HG03135 (cell line): ENCODE data around the gene CLK4.

Experiments used
- ATAC-seq: cut with Tn5 transposase; IDR thresholded peaks from one replicate; pipeline ENCODE4 v1.9.1; 2021; ENCODE audit warnings: mild to moderate bottlenecking, moderate library complexity; ENCODE audit not compliant: unreplicated experiment

The CLK4 gene

GRCh38 chr5:178626484-178627258 lies at the start of gene CLK4:
TSS of gene CLK4 (minus strand) at chr5:178627050. CDS start at chr5:178623416, 3,634 bp downstream.
- ATAC-seq, result peak; percentile 81

GRCh38 chr5:178675922-178676321 lies 49.1 kb upstream of the CLK4 start:
- ATAC-seq, result no peak

- no peak for ATAC-seq
These were observed 47.5 kb upstream of the CLK4 start for GRCh38 chr5:178674334-178674733.

- ATAC-seq, result no peak
These were observed 47.0 kb upstream of the CLK4 start for GRCh38 chr5:178673801-178674295.

- no peak for ATAC-seq
These were observed 45.8 kb upstream of the CLK4 start for GRCh38 chr5:178672630-178673029.

- no peak for ATAC-seq
These were observed 44.8 kb upstream of the CLK4 start for GRCh38 chr5:178671602-178672144.

GRCh38 chr5:178670351-178670885 lies 43.6 kb upstream of the CLK4 start:
- ATAC-seq, result no peak

- no peak for ATAC-seq
These were observed 41.7 kb upstream of the CLK4 start for GRCh38 chr5:178668579-178668978.

- ATAC-seq, result no peak
These were observed 40.8 kb upstream of the CLK4 start for GRCh38 chr5:178667688-178668087.

GRCh38 chr5:178667101-178667500 lies 40.3 kb upstream of the CLK4 start:
- no peak for ATAC-seq

- ATAC-seq, result no peak
These were observed 37.3 kb upstream of the CLK4 start for GRCh38 chr5:178664141-178664540.

- no peak for ATAC-seq
These were observed 35.7 kb upstream of the CLK4 start for GRCh38 chr5:178662541-178662860.

- no peak for ATAC-seq
These were observed 35.1 kb upstream of the CLK4 start for GRCh38 chr5:178661836-178662540.

GRCh38 chr5:178651046-178651810 lies 24.4 kb upstream of the CLK4 start:
- no peak for ATAC-seq

GRCh38 chr5:178650214-178650613 lies 23.4 kb upstream of the CLK4 start:
- no peak for ATAC-seq

- ATAC-seq, result no peak
These were observed 22.7 kb upstream of the CLK4 start for GRCh38 chr5:178649580-178649979.

GRCh38 chr5:178644826-178645545 lies 18.1 kb upstream of the CLK4 start:
- no peak for ATAC-seq

- ATAC-seq, result no peak
These were observed 15.6 kb upstream of the CLK4 start for GRCh38 chr5:178642351-178642909.

GRCh38 chr5:178641711-178642110 lies 14.9 kb upstream of the CLK4 start:
- no peak for ATAC-seq
